ENCODE measurements around the gene BAZ1A. TPM values are rescaled to one million over a fixed set of nuclear protein-coding genes. Genes with fewer than 3 reads are reported as not detected.

The BAZ1A gene
- total RNA-seq, 1 experiment from 2014 or later: 27.2 TPM

DNA sequence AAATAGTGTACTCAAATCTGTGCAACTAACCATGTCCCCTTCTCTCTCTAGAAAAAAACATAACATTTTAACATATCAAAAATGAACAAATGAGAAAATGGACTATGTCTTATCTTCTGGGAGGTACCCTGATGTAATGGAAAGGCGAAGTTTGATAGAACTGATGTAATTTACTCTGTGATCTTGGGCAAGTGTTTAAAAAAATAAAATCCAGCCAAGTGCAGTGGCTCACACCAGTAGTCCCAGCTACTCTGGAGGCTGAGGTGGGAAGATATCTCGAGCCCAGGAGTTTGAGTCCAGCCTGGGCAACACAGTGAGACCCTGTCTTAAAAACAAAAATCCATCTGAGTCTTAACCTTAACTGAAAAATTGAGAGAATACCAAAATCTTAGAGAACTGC is 124.9 kb downstream of the BAZ1A start:
- no TSS peak for BruUV-seq (replicated peaks)
- intact Hi-C loops (cut with micrococcal nuclease; ENCODE audit: unreplicated experiment) (no loop called here), in situ Hi-C loops (cut with HindIII; ENCODE audit: low pct_unique_long_range_greater_than_20kb, low sequenced_read_pairs) (no loop called here)
- no peak overlapping the region for H3K4me3 ChIP-seq (ENCODE audit: low read depth in 2 of 2, low read length in 2 of 2)
- ChIA-PET POLR2A (interaction anchor here (0.6 kb wide), 1 partner anchor 17 kb away, joined by 3 read pairs; no protein-coding TSS in a partner anchor), CTCF (no interaction called here)
- H3K27ac ChIP-seq (ENCODE audit: low read length): no peak overlapping the region
- no peaks in the 10 kb centered on the region for H3K9me3 ChIP-seq (ENCODE audit: control insufficient read depth, insufficient read depth, low read depth, low read length)
- ATAC-seq (no peak), DNase-seq (ENCODE audit: low read depth, low spot score) (no peak)
- TF ChIP-seq, protein P1, sequence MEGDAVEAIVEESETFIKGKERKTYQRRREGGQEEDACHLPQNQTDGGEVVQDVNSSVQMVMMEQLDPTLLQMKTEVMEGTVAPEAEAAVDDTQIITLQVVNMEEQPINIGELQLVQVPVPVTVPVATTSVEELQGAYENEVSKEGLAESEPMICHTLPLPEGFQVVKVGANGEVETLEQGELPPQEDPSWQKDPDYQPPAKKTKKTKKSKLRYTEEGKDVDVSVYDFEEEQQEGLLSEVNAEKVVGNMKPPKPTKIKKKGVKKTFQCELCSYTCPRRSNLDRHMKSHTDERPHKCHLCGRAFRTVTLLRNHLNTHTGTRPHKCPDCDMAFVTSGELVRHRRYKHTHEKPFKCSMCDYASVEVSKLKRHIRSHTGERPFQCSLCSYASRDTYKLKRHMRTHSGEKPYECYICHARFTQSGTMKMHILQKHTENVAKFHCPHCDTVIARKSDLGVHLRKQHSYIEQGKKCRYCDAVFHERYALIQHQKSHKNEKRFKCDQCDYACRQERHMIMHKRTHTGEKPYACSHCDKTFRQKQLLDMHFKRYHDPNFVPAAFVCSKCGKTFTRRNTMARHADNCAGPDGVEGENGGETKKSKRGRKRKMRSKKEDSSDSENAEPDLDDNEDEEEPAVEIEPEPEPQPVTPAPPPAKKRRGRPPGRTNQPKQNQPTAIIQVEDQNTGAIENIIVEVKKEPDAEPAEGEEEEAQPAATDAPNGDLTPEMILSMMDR (IDR thresholded peaks at IDR 0.05): no peak
- TF ChIP-seq, protein P2, sequence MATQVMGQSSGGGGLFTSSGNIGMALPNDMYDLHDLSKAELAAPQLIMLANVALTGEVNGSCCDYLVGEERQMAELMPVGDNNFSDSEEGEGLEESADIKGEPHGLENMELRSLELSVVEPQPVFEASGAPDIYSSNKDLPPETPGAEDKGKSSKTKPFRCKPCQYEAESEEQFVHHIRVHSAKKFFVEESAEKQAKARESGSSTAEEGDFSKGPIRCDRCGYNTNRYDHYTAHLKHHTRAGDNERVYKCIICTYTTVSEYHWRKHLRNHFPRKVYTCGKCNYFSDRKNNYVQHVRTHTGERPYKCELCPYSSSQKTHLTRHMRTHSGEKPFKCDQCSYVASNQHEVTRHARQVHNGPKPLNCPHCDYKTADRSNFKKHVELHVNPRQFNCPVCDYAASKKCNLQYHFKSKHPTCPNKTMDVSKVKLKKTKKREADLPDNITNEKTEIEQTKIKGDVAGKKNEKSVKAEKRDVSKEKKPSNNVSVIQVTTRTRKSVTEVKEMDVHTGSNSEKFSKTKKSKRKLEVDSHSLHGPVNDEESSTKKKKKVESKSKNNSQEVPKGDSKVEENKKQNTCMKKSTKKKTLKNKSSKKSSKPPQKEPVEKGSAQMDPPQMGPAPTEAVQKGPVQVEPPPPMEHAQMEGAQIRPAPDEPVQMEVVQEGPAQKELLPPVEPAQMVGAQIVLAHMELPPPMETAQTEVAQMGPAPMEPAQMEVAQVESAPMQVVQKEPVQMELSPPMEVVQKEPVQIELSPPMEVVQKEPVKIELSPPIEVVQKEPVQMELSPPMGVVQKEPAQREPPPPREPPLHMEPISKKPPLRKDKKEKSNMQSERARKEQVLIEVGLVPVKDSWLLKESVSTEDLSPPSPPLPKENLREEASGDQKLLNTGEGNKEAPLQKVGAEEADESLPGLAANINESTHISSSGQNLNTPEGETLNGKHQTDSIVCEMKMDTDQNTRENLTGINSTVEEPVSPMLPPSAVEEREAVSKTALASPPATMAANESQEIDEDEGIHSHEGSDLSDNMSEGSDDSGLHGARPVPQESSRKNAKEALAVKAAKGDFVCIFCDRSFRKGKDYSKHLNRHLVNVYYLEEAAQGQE (IDR thresholded peaks at IDR 0.05; ENCODE audit: insufficient read depth in 1 of 2, low read depth in 2 of 2, low read length in 1 of 2): no peak
- no peak for TF ChIP-seq SIN3A (IDR thresholded peaks at IDR 0.05; ENCODE audit: borderline replicate concordance, insufficient read depth, low read depth, low read length)
- no peak for TF ChIP-seq TCF7L2 (IDR thresholded peaks at IDR 0.05; ENCODE audit: low read depth, low read length)
- TF ChIP-seq POLR2AphosphoS5 (IDR thresholded peaks at IDR 0.05; ENCODE audit: low read depth, low read length): no peak
- no peaks in the 10 kb centered on the region for H3K27me3 ChIP-seq (ENCODE audit: control insufficient read depth, insufficient read depth, low read length)
- no peaks in the 10 kb centered on the region for H3K4me1 ChIP-seq (ENCODE audit: control insufficient read depth, insufficient read depth, low read length)
- H3K36me3 ChIP-seq (ENCODE audit: control insufficient read depth, insufficient read depth, low read length): peaks cover 3% of the 10 kb centered on the region; the same call in 1 of the 2 replicates

DNA sequence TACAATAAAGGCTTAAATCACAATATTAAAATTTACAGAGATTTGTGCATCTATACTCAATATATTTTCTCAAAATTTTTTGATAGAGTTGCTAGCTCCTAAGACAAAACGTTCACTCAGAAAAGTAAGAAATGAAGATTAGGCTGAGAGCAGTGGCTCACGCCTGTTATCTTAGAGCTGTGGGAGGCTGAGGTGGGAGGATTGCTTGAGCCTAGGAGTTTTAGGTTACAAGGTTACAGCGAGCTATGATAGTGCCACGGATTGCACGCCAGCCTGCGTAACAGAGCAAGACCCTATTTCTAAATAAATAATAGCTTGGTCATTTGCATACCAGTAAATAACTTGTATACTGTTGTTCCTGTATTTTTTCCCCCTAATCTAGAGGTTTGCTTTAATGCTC is 125.8 kb downstream of the BAZ1A start:
- TF ChIP-seq TCF7L2 (IDR thresholded peaks at IDR 0.05; ENCODE audit: low read depth, low read length) (no peak), SIN3A (IDR thresholded peaks at IDR 0.05; ENCODE audit: borderline replicate concordance, insufficient read depth, low read depth, low read length) (no peak), POLR2AphosphoS5 (IDR thresholded peaks at IDR 0.05; ENCODE audit: low read depth, low read length) (no peak)
- TF ChIP-seq, protein P1 (IDR thresholded peaks at IDR 0.05): no peak
- TF ChIP-seq, protein P2 (IDR thresholded peaks at IDR 0.05; ENCODE audit: insufficient read depth in 1 of 2, low read depth in 2 of 2, low read length in 1 of 2): no peak
- ATAC-seq (no peak), DNase-seq (ENCODE audit: low read depth, low spot score) (no peak)
- no peak overlapping the region for H3K4me3 ChIP-seq (ENCODE audit: low read depth in 2 of 2, low read length in 2 of 2)
- H3K4me1 ChIP-seq (ENCODE audit: control insufficient read depth, insufficient read depth, low read length): no peaks in the 10 kb centered on the region
- no TSS peak for BruUV-seq (replicated peaks)
- in situ Hi-C loops (cut with HindIII; ENCODE audit: low pct_unique_long_range_greater_than_20kb, low sequenced_read_pairs): no loop called here
- no peaks in the 10 kb centered on the region for H3K27me3 ChIP-seq (ENCODE audit: control insufficient read depth, insufficient read depth, low read length)
- no peaks in the 10 kb centered on the region for H3K9me3 ChIP-seq (ENCODE audit: control insufficient read depth, insufficient read depth, low read depth, low read length)
- CTCF ChIA-PET: no interaction called here
- intact Hi-C loops (cut with micrococcal nuclease; ENCODE audit: unreplicated experiment): no loop called here
- POLR2A ChIA-PET: interaction anchor here (0.6 kb wide), 1 partner anchor 16 kb away, joined by 3 read pairs; no protein-coding TSS in a partner anchor
- peaks cover 3% of the 10 kb centered on the region; the same call in 1 of the 2 replicates for H3K36me3 ChIP-seq (ENCODE audit: control insufficient read depth, insufficient read depth, low read length)
- no peak overlapping the region for H3K27ac ChIP-seq (ENCODE audit: low read length)

Measured in Panc1 (cell line).